NCI-H146 treated with DMSO at 0.1 percent for 48 hours (cell line): Measurements from ENCODE around the gene BDNF.

Experiments
- DNase-seq: peaks from one replicate; lab custom pipeline; 2025; ENCODE audit not compliant: unreplicated experiment; lab: John Stamatoyannopoulos, UW

Gene BDNF

DNA sequence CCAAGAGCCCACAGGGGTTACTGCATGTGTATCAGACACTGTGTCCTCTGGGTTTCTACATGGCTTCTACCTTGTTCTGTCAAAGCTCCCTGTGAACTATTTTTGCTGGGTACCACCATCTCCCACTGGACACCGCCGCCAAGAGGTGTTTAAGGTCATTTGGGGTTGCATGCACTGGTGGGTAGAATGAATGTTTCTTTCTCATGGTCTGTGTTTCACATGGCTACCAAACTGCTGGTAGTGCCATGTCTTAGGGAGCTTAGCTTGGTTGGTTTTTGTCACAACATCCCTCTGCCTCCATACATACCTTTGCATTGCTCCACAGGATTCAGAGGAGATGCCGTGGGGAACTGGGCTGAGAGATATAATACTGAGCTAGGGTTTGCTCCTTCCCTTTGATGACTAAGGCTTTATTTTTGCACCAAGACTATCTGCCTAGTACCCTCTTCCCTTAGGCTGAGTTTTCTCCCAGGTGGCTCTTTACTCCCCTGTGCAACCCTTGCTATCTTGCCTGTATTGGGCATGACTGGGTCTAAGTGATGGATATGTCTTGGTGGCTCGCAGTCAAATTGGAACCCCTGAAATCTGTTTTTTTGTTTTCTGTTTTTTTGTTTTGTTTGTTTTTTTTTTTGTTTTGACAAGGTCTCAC is 73.2 kb downstream of the BDNF start:
- DNase-seq = no peak

DNA sequence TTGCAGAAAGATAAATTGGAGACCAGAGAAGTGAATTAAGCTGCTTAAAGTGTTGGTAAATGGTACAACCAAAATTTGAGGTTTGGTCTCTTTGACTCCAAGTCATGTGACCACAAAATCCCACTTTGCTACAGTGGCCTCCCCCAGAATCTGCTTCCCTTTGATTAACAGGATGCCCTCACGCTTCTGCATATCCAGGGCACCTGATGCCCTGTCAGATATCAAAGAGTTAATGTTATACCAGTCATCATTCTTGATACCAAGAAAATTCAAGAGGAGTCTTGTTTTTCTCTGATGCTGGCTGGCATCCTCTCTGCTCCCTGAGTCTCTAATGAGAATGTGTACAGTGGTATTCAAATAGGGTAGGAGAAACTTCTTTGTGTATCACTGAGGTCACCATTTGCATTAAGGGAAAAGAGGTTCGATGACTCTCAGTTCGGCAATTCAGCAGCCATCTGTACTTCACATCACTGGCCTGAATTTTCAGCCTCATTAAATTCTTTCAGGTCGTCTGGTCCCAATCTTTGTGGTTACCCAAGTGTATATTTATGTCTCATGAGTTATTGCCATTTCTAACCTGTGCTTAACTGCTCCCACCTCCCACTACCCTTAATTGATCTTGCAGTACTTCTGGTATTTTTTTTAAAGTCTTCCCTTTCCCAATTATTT is 73.9 kb downstream of the BDNF start:
- no peak for DNase-seq

DNA sequence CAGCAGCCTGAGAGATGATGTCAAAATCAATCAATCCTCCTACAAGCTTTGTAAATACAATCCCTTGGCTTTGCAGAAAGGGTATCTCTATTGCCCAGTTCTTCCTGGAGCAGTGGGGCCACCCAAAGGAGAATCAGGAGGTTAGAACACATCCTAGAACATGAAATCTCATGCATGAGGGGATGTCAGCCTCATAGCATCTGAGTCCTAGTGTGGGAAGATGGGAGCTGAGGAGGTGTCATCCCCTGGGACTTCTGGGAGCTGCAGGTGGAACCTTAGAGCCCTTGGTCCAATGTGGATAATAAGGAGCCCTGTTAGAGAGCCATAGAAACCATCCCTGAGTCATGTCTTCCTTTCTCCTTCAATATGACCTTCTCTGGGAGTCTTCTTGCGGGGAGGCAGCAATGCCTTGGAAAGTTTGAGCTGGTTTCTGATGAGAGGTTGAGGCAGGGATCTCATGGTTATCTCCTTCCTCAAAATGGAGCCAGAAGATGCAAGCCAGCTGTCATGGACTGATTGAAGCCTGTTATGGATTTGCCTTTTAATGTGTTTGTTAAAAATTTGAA is 74.8 kb downstream of the BDNF start:
- DNase-seq = no peak

DNA sequence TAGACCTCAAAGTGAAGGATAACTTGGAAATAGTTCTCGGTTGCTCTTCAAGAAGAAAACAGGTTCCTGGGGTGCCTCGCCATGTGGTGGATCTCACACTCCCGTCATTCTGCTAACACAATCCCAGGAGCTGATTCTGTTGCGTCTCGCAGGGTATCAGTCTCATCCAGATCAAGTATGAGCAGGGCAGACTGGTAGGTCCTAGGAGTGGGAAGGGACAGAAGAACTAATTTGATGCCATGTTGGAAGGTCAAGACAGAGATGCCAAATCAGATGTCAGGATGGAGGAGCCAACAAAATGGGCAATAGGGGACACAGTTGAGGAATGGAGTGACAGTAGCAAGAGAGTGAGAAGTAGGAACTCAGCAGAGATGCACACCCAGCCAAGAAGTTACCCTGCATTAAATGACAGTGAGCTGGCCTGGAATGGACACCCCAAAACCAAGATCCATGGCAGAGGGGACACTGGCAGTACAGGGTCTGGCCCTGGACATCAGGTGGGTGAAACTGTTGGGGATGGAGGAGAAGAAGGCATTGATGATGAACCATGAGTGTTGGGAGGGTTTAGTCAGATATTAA is 76.2 kb downstream of the BDNF start:
- DNase-seq = no peak

DNA sequence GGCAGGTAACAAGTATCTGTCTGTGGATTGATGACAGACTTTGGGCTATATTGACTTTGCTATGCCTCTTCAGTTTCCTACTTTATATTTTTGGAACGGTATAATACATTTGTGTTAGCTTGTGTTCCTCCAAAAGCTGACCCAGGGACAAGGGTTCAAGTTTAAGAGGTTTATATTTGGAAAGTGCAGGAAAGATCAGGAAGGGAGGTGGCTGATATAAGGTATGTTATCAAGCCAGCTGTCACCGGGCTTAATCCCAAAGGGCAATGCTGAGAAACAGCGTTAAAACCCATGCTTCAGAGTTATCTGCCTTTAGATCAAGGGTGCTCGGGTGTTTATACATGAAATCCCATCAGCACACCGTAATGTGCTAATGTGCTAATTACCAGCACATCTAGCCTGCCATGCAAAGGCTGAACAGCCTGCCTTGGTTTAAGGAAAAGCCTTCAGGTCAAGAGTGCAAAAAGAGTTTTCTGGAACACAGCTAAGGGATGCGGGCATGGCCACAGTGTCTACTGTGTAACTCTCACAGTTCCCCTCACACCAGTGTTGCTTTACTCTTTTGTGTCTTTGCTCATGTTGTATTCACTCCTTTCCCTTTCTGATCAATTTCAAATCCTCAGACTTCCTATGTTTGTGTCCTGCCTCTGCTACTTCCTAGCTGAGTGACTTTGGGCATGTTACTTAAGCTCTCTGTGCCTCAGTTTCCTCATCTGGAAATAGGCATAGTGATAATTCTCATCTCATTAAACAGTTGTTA is 77.5 kb downstream of the BDNF start:
- DNase-seq = no peak

DNA sequence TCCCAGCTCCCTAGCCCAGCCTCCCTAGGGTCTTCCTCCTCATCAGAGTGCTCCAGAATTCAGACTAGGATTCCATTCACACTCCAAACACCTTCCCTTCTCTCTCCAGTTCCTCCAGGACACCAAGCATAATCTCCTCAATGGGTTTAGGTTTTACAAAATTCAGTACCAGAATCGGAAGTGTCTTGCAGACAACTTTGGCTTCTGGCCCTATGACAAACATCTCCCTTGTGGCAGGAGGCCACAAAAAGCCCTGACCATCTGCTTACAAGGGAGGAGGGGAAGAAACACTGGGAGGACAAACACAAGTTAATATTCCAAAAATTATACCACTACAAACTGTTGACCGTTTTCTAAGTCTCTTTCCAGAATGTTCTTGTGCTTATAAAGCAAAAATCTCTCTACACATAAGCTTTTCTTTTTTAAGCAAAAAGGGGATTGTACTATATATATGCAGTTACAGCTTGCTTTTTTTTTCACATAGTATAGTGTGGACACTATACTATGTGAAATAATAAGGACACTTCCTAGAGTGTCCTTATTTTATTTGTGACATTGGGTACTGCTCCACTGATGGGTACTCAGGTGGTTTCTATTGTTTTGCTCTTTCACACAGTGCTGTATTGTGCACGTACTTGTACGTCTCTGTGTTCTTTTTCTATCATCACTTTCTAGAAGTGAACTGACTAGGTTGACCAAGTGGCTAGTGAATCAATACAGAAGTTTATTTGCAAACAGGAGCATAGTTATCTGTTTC is 78.7 kb downstream of the BDNF start:
- DNase-seq = no peak

DNA sequence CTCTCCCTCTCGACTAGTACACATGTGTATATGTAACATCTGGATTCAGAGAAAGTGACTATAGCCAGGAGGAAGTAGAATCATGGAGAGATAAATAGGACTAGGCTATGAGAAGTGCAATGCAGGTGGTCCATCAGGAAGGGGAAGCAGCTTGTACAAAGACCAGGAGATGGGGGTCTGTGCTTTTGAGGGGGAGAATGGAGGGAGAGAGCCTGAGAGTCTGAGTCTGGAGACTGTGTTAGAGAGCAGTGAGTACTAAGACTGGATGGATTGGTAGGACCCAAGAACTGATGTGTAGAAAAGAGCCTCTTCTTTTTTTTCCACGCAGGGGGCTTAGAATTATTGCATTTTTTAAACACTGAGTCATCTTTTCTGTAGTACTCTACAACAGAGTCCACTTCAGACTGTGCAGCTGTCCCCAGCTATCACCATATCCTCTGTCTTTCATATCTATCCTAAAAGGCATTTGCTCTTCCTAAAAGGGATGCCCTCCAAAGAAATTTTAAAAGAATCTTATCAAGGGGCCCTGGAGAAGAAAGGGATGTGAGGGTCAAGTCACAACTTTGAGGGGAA is 80.4 kb downstream of the BDNF start:
- DNase-seq = no peak

DNA sequence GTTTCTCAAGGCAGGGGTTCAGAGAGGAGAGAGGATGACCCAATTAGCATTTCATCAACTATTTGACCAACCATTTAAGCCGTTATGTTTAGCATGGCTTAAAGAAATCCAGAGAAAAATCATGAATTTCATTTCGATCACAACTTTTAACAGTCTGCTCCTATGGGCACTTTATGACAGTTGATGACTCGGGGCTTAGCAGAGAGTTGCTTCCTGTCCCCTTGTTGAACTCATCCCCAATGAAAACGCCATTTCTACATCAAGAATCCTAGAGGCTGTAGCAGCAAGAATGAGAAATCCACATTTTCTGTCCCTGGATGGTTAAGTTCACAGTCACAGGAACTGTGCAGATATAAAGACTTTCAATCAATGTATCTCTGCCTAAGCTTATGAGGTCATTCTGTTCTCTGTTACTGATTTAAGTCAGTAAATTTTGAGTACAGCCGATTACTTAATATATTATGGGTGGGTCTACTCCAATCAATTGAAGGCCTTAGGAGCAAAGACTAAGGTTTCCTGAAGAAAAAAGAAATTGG is 81.1 kb downstream of the BDNF start:
- no peak for DNase-seq

DNA sequence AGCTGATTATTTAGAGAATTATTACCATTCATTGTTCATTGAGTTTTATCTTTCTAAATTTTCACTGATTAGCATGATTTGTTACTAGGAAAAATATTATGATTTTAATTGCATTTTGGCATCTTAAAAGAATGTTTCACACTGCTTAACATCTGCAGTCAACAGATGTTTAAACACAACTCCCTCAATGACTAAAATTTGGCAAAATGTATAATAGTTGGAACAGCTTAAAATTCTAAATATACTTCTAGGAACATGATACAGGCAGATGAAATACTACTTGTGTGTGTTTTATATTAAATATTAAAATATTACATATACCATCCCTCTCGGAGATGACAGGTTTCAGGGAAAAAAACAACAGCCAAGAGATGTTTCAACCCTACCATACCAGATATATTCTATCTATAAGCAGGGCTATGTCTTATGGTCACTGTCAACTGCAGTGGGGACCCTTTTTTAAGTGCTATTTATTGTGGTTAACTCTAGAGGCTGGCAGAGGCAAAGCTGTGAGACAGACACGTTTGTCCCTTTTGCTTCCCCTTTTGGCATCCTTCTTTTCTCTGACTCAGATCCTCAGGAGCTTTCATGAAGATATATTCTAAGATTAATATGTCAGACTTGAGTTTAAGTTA is 81.9 kb downstream of the BDNF start:
- no peak for DNase-seq

DNA sequence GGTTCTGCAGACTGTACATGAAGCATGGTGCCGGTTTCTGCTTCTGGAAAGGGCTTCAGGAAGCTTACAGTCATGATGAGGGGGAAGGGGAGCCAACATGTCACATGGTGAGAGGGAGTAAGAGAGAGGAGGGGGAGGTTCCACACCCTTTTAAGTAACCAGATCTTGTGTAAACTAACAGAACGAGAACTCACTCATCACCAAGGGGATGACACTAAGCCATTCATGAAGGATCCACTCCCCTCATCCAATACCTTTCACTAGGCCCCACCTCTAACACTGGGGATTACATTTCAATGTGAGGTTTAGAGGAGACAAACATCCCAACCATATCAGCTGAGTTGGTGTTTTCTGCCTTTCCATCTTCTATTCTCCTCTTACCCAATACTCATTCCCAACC is 83.5 kb downstream of the BDNF start:
- DNase-seq = no peak

DNA sequence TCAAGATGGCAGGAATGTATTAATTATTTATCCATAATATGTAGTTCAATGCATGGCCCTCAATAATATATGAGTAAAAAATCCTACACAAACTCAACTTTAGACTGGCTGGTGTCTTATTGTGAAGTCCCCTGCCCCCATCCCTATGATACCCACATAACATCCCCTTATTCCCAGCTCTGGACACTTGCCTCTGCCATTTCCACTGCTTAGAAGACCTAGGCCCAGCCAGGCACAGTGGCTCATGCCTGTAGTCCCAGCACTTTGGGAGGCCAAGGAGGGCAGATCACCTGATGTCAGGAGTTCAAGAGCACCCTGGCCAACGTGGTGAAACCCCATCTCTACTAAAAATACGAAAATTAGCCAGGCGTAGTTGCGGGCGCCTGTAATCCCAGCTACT is 84.4 kb downstream of the BDNF start:
- DNase-seq = no peak

DNA sequence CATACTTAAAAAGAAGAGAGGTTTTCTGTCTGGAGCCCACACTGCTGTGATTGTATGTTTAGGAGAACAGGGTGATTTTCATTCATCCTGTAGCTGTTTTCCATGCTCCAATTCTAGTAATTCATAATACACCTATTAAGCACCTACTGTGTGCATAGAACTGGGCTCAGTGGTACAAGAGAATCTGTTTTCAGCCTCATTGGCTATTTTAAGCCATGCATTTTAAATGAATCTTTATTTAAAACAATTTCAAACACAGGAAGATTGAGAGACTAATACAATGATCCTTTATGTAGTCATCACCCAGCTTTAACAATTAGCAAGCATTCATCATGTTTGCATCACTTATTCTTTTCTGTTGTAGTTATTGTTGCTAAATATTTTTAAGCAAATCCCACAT is 86.2 kb downstream of the BDNF start:
- DNase-seq = no peak

DNA sequence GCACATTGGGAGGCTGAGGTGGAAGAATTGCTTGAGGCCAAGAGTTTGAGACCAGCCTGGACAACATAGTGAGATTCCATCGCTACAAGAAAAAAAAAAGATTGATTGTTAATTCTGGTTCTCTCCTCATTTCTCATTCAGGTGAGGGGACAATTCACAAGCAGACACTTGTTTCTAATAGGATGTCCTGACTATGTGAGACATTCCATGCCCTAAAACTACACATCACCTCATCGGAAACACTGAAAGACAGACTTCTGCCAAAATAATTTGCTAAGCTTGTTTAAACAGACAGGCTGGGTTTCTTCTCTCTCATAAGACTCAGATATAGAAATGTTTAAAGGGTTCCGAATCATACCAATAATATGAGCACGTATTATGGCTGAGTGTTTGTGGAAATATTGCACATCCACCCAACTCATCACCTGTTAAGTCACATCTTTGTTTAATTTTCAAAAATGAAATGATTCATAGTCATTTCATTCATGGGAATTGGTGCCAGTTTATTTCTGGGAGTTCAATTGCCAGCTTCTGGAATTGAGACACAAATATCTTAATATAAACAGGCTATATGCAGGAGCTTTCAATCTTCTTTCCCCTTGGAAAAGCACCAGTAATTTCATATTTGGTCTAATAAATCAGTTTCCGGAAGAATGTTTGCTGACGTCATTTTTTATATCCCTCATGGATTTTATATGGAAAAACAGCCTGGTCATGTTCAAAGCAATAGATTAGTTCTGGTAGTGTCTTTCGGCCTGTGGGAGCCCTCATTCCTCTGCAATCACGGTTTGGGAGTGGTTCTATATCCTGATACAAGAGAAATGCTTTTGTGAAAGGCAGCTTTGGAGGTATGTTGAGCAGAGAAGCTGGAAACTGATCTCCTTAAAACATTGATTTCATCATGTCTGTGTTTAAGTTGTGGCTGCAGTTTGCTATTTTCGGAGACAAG is 87.0 kb downstream of the BDNF start:
- DNase-seq = no peak

DNA sequence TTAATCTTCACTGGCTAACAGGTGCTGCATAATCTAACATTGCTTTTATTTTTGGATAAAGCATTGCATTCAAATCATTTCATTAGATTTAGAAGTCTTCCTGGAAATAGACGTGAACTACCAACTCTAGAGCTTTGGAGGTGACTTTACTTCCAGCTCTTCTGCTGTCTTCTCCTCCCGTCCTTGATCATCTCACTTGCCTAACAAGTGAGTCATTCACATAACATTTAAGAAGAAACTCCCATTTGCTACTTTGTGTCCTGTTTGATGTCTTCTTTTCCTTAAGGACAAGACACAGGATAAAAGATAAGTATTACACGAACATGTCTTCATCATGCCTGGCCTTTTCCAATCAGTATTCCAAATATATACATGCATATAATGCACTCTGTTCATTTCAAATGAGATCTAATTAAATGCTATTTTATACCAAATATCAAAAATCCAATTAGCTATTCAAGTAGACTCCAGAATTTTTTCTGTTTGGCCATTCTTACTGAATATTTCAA is 88.3 kb downstream of the BDNF start:
- DNase-seq = no peak

DNA sequence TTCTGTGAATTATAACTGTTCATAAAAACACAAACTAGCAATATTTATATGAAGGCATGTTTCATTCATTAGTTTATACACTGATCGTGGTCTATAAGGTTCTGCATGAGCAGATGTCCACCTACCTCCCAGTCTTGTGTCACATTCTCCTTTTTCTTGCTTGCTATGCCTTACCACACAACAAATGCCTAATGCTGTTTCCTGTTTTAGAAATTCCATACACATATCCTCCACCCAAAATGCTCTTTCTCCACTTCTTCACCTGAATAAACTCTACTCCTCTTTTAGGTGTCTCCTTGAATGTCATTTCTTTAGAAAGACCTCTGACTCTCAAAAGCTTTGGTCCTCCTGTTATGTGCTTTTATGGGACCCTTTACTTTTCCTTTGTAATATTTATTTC is 88.9 kb downstream of the BDNF start:
- DNase-seq = no peak

DNA sequence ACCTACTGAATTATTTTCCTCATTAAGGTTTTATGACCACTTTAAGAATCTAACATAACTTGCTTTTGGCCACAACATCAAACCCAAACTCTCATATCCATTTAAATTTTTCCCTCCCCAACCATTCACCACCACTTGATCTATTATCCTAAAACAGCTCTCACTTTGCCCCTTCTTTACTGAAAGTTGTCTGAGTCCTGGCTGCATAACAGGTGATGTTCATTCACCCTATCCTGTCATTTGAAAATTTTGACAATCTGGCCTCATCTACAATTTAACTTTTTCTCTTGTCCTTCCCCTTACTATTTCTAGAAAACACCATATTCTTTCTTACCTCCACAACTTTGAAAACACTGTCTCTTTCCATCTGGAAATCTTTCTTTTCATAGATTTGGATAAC is 89.3 kb downstream of the BDNF start:
- no peak for DNase-seq

DNA sequence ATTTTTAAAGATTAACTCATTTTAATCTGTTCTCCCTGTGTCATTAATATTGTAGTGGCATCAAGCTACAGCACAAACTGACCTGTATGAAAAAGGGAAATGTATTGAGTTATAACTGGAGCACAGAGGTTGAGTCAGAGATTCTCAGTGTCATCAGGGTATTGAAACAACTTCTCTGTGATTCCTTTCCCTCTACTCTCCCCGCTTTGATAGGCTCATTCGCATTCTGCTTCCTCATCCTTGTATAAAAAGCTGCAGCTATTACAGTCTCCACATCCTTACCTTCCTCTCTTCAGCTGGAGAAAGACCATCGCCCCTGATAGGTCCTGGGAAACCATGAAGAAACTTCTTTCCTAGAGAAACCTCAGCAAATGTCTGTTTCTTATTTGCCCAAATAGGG is 90.0 kb downstream of the BDNF start:
- DNase-seq = no peak

DNA sequence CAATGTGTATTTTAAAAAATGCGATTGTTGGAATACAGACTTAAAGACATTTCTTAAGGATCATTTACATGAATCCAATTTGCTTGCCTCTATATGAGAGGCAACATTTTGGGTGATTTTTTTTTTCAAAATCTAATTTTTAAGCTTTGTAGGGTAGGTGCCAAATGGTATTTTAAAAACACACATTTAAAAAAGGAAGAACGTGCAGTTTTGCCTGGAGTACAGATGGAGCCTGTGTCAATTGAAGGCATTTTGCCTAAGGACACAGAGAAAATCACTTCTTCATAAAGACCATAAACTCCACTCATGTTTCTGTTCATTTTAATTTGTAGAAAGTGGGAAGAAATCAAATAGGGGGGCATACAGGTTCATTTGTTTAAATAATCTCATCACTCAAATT is 91.3 kb downstream of the BDNF start:
- DNase-seq = no peak

DNA sequence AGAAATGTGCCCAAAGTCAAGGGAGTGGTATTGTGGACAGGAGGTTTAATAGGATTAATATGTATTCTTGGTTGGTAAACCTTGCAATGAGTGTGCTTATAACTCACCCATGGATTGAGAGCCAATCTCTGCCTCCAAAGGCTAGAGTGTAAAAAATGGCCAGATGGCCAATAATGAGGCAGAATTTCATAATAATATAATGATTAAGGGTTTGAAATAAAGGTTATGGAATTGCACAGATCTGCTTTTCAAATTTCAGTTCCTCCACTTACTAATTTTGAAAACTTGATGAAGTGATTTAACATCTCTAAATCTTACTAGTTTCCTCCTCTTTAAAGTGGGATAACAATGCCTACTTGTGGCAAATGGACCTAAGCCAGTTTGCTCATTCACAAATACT is 94.8 kb downstream of the BDNF start:
- no peak for DNase-seq
